Measurements from ENCODE around the gene SIPA1L2. TPM values are rescaled to one million over a fixed set of nuclear protein-coding genes. Genes with fewer than 3 reads are reported as not detected.

SIPA1L2 gene
- total RNA-seq, 1 donor from 2014 or later, result 153 TPM

- H3K27ac Mint-ChIP-seq (ENCODE audit: unreplicated experiment), result no peak overlapping the region
- no peak for DNase-seq (ENCODE audit: low spot score)
- no peak for TF ChIP-seq CTCF (IDR thresholded peaks at IDR 0.05; ENCODE audit: unreplicated experiment)
- no peak overlapping the region for H3K4me3 Mint-ChIP-seq (ENCODE audit: unreplicated experiment)
- peaks cover 13% of the 10 kb centered on the region for H3K27me3 Mint-ChIP-seq (ENCODE audit: unreplicated experiment)
- H3K36me3 Mint-ChIP-seq (ENCODE audit: low read depth, unreplicated experiment), result peaks cover 35% of the 10 kb centered on the region
- peaks cover 63% of the 10 kb centered on the region for H3K4me1 Mint-ChIP-seq (ENCODE audit: unreplicated experiment)
- no peaks in the 10 kb centered on the region for H3K9me3 Mint-ChIP-seq (ENCODE audit: unreplicated experiment)
Observed at GRCh38 chr1:232600424-232601258, 29.3 kb downstream of the SIPA1L2 start.

DNA sequence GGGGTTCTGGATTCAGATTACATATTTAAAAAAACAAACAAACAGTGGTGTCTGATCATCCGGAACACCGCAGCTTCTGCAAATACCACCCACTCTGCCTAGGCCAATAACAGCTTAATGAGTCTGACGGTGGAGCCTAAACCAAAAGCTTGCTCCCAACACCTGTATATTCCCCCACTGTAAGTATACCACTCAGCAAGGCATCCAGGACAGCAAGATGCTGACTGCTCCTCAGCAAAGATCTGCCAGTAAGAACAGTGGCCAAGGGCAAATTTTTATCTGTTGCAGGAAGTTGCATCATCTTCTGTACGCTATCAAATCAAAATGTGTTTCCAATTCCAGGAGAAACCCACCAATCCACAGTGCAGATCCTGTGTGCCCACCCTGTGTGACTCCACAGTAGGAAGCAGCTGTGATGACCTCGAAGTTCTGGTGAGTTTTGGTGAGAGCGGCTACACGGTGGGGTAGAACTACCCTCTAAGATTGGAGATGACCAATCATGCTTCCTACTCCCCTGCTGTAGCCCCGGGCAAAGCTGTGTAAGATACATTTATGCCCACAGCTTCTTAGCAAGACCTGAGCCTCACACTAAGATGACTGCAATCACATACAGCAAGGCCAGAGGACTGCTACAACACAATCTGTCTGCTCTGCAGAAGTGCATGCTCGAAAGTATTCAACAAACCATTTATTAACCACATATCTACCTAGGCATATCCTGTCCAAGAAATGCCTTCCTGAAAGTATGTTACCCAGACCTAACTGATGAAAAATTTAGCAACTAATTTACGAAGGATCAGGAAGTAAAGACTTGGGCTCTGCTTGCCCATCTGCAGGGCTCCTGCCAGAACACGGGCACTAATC is 30.5 kb downstream of the SIPA1L2 start:
- DNase-seq (ENCODE audit: low spot score), result no peak
- Mint-ChIP-seq H3K4me3 (ENCODE audit: unreplicated experiment) (peak overlapping the region; percentile 13), H3K27me3 (ENCODE audit: unreplicated experiment) (peaks cover 10% of the 10 kb centered on the region), H3K36me3 (ENCODE audit: low read depth, unreplicated experiment) (peaks cover 31% of the 10 kb centered on the region), H3K27ac (ENCODE audit: unreplicated experiment) (peak overlapping the region; percentile 34), H3K9me3 (ENCODE audit: unreplicated experiment) (no peaks in the 10 kb centered on the region), H3K4me1 (ENCODE audit: unreplicated experiment) (peaks cover 75% of the 10 kb centered on the region)
- TF ChIP-seq CTCF (IDR thresholded peaks at IDR 0.05; ENCODE audit: unreplicated experiment), result no peak

- H3K4me1 Mint-ChIP-seq (ENCODE audit: unreplicated experiment), result peaks cover 74% of the 10 kb centered on the region
- H3K27me3 Mint-ChIP-seq (ENCODE audit: unreplicated experiment), result peaks cover 10% of the 10 kb centered on the region
- peaks cover 30% of the 10 kb centered on the region for H3K36me3 Mint-ChIP-seq (ENCODE audit: low read depth, unreplicated experiment)
- H3K4me3 Mint-ChIP-seq (ENCODE audit: unreplicated experiment), result no peak overlapping the region
- no peaks in the 10 kb centered on the region for H3K9me3 Mint-ChIP-seq (ENCODE audit: unreplicated experiment)
- no peak overlapping the region for H3K27ac Mint-ChIP-seq (ENCODE audit: unreplicated experiment)
- TF ChIP-seq CTCF (IDR thresholded peaks at IDR 0.05; ENCODE audit: unreplicated experiment), result no peak
- no peak for DNase-seq (ENCODE audit: low spot score)
Observed at GRCh38 chr1:232598837-232599177, 31.1 kb downstream of the SIPA1L2 start.

- no peak overlapping the region for H3K27ac Mint-ChIP-seq (ENCODE audit: unreplicated experiment)
- H3K9me3 Mint-ChIP-seq (ENCODE audit: unreplicated experiment), result no peaks in the 10 kb centered on the region
- H3K4me3 Mint-ChIP-seq (ENCODE audit: unreplicated experiment), result no peak overlapping the region
- H3K36me3 Mint-ChIP-seq (ENCODE audit: low read depth, unreplicated experiment), result peaks cover 24% of the 10 kb centered on the region
- no peak for TF ChIP-seq CTCF (IDR thresholded peaks at IDR 0.05; ENCODE audit: unreplicated experiment)
- DNase-seq (ENCODE audit: low spot score), result no peak
- peaks cover 7% of the 10 kb centered on the region for H3K27me3 Mint-ChIP-seq (ENCODE audit: unreplicated experiment)
- H3K4me1 Mint-ChIP-seq (ENCODE audit: unreplicated experiment), result peaks cover 74% of the 10 kb centered on the region
Observed at GRCh38 chr1:232598133-232598532, 31.8 kb downstream of the SIPA1L2 start.
